ENCODE measurements around the gene SPTBN2.

Gene SPTBN2

GRCh38 chr11:66701432-66702240, 27.4 kb downstream of the SPTBN2 start:
- no peak for DNase-seq (ENCODE audit: low read depth)

GRCh38 chr11:66700742-66701141, 28.3 kb downstream of the SPTBN2 start:
- DNase-seq (ENCODE audit: low read depth), result no peak

GRCh38 chr11:66700337-66700736, 28.7 kb downstream of the SPTBN2 start:
- no peak for DNase-seq (ENCODE audit: low read depth)

GRCh38 chr11:66698491-66698890, 30.5 kb downstream of the SPTBN2 start:
- no peak for DNase-seq (ENCODE audit: low read depth)

- DNase-seq (ENCODE audit: low read depth), result no peak
Measured at GRCh38 chr11:66697988-66698387, 31.0 kb downstream of the SPTBN2 start.

GRCh38 chr11:66696146-66696545, 32.9 kb downstream of the SPTBN2 start:
- DNase-seq (ENCODE audit: low read depth), result no peak

GRCh38 chr11:66694732-66695207, 34.2 kb downstream of the SPTBN2 start:
- DNase-seq (ENCODE audit: low read depth), result peak; percentile 71

- DNase-seq (ENCODE audit: low read depth), result no peak
Measured at GRCh38 chr11:66694056-66694410, 35.0 kb downstream of the SPTBN2 start.

- no peak for DNase-seq (ENCODE audit: low read depth)
Measured at GRCh38 chr11:66693356-66694055, 35.5 kb downstream of the SPTBN2 start.

GRCh38 chr11:66692871-66693331, 36.1 kb downstream of the SPTBN2 start:
- DNase-seq (ENCODE audit: low read depth), result no peak

GRCh38 chr11:66692446-66692845, 36.6 kb downstream of the SPTBN2 start:
- no peak for DNase-seq (ENCODE audit: low read depth)

- DNase-seq (ENCODE audit: low read depth), result no peak
Measured at GRCh38 chr11:66691311-66691980, 37.6 kb downstream of the SPTBN2 start.

GRCh38 chr11:66689661-66690590, 39.1 kb downstream of the SPTBN2 start:
- DNase-seq (ENCODE audit: low read depth), result no peak

GRCh38 chr11:66688561-66689534, 40.2 kb downstream of the SPTBN2 start:
- DNase-seq (ENCODE audit: low read depth), result no peak

- no peak for DNase-seq (ENCODE audit: low read depth)
Measured at GRCh38 chr11:66687831-66688281, 41.2 kb downstream of the SPTBN2 start.

- DNase-seq (ENCODE audit: low read depth), result no peak
Measured at GRCh38 chr11:66686801-66687750, 41.9 kb downstream of the SPTBN2 start.

- no peak for DNase-seq (ENCODE audit: low read depth)
Measured at GRCh38 chr11:66686100-66686785, 42.8 kb downstream of the SPTBN2 start.

GRCh38 chr11:66685276-66686099, 43.5 kb downstream of the SPTBN2 start:
- DNase-seq (ENCODE audit: low read depth), result no peak
